Stomach smooth muscle (tissue), 2 donors: ENCODE measurements around the gene CNPY4.
A peak's percentile ranks its signal among the peaks of the same experiment; 100 is the strongest.

Source experiments
- H3K27ac ChIP-seq: one replicate; pipeline ENCODE4 v1.7.0; 2013; ENCODE audit warnings: mild to moderate bottlenecking, low read length, inconsistent platforms
- H3K27me3 ChIP-seq, 2 donors: one replicate each; pipeline ENCODE4 v1.7.0; 2013; ENCODE audit warnings: low read length in 2 of 2; ENCODE audit not compliant: insufficient read depth in 2 of 2, control insufficient read depth in 1 of 2
- H3K36me3 ChIP-seq, 2 donors: one replicate each; pipeline ENCODE4 v1.7.0; 2013; ENCODE audit warnings: low read length in 2 of 2; ENCODE audit not compliant: control insufficient read depth in 2 of 2, insufficient read depth in 2 of 2
- H3K4me1 ChIP-seq: one replicate; pipeline ENCODE4 v1.7.0; 2013; ENCODE audit warnings: low read length; ENCODE audit not compliant: control insufficient read depth, insufficient read depth
- H3K4me3 ChIP-seq, 2 donors: one replicate each; pipeline ENCODE4 v1.7.0; 2013; ENCODE audit warnings: low read length in 2 of 2
- H3K9ac ChIP-seq, 2 donors: one replicate each; pipeline ENCODE4 v1.7.0; 2013; ENCODE audit warnings: low read length in 2 of 2, mild to moderate bottlenecking in 1 of 2
- H3K9me3 ChIP-seq, 2 donors: one replicate each; pipeline ENCODE4 v1.7.0; 2013; ENCODE audit warnings: low read length in 2 of 2; ENCODE audit not compliant: control insufficient read depth in 2 of 2
- donor health status: healthy.
- donor health status: Pancreatic carcinoma.

CNPY4 gene

GRCh38 chr7:100093054-100093453 lies 26.4 kb upstream of the CNPY4 start:
- H3K36me3 ChIP-seq = peaks cover 54 to 66% of the 10 kb centered on the region in 2 donors
- H3K27me3 ChIP-seq = no peaks in the 10 kb centered on the region
- no peaks in the 10 kb centered on the region for H3K9me3 ChIP-seq
- peak overlapping the region; percentile 67 for H3K27ac ChIP-seq
- no peak overlapping the region for H3K9ac ChIP-seq
- H3K4me1 ChIP-seq = peaks cover 30% of the 10 kb centered on the region
- peak overlapping the region in 1 of 2 donors; percentile 22 for H3K4me3 ChIP-seq

- H3K36me3 ChIP-seq = peaks cover 58 to 71% of the 10 kb centered on the region in 2 donors
- H3K9ac ChIP-seq = peak overlapping the region in 1 of 2 donors; percentile 21
- H3K9me3 ChIP-seq = no peaks in the 10 kb centered on the region
- H3K4me1 ChIP-seq = peaks cover 25% of the 10 kb centered on the region
- peak overlapping the region; percentile 67 for H3K27ac ChIP-seq
- H3K27me3 ChIP-seq = no peaks in the 10 kb centered on the region
- peak overlapping the region in 1 of 2 donors; percentile 22 for H3K4me3 ChIP-seq
Observed at GRCh38 chr7:100093498-100093897, 25.9 kb upstream of the CNPY4 start.

DNA sequence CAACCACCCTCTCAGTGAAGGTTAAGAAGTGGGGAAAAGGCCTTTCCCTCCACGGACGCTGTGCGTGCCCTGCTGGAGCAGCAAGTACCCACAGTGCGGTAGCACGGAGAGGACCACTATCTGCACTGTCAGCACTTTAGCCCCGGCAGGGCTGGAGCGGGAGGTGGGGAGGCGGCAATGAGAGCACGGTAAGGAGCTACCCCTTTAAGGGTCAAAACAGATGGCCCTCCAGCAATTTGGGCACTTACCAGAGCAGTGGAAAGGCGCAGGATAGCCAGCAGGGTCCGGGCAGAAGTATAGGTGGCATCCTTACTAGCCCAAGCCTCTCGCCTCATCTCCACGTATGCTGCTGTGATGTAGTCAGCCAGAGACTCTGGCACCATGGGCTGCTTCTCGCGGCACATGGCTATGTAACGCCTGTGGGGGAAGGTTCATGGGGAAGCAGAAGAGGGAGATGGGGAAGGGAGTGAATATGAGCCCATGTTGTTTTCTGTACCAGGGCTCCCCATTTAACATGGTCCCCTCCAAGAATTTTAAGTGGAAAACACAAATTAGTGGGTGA lies 25.4 kb upstream of the CNPY4 start:
- Histone ChIP-seq H3K36me3 (peaks cover 63 to 76% of the 10 kb centered on the region in 2 donors), H3K27me3 (no peaks in the 10 kb centered on the region), H3K9me3 (no peaks in the 10 kb centered on the region), H3K9ac (peak overlapping the region in 1 of 2 donors; percentile 21), H3K4me1 (peaks cover 26% of the 10 kb centered on the region), H3K27ac (peak overlapping the region; percentile 67), H3K4me3 (peak overlapping the region in 1 of 2 donors; percentile 22)

GRCh38 chr7:100095289-100095688 lies 24.1 kb upstream of the CNPY4 start:
- H3K9me3 ChIP-seq = no peaks in the 10 kb centered on the region
- no peak overlapping the region for H3K9ac ChIP-seq
- H3K36me3 ChIP-seq = peaks cover 70 to 81% of the 10 kb centered on the region in 2 donors
- no peak overlapping the region for H3K4me3 ChIP-seq
- H3K27ac ChIP-seq = no peak overlapping the region
- H3K4me1 ChIP-seq = peaks cover 31% of the 10 kb centered on the region
- no peaks in the 10 kb centered on the region for H3K27me3 ChIP-seq

GRCh38 chr7:100095704-100096103 lies 23.7 kb upstream of the CNPY4 start:
- H3K4me1 ChIP-seq = peaks cover 33% of the 10 kb centered on the region
- no peak overlapping the region for H3K9ac ChIP-seq
- H3K4me3 ChIP-seq = no peak overlapping the region
- no peak overlapping the region for H3K27ac ChIP-seq
- H3K9me3 ChIP-seq = no peaks in the 10 kb centered on the region
- no peaks in the 10 kb centered on the region for H3K27me3 ChIP-seq
- H3K36me3 ChIP-seq = peaks cover 66 to 77% of the 10 kb centered on the region in 2 donors

- Histone ChIP-seq H3K9me3 (no peaks in the 10 kb centered on the region), H3K4me3 (no peak overlapping the region), H3K4me1 (peaks cover 32% of the 10 kb centered on the region), H3K9ac (no peak overlapping the region), H3K27ac (no peak overlapping the region), H3K36me3 (peaks cover 47 to 54% of the 10 kb centered on the region in 2 donors), H3K27me3 (no peaks in the 10 kb centered on the region)
Observed at GRCh38 chr7:100098913-100099312, 20.5 kb upstream of the CNPY4 start.

GRCh38 chr7:100099452-100099851 lies 20.0 kb upstream of the CNPY4 start:
- peak overlapping the region; percentile 62 to 77 for H3K9ac ChIP-seq
- no peaks in the 10 kb centered on the region for H3K9me3 ChIP-seq
- H3K4me1 ChIP-seq = peaks cover 28% of the 10 kb centered on the region
- H3K36me3 ChIP-seq = peaks cover 47 to 54% of the 10 kb centered on the region in 2 donors
- H3K27me3 ChIP-seq = no peaks in the 10 kb centered on the region
- H3K4me3 ChIP-seq = peak overlapping the region; percentile 77 to 89
- peak overlapping the region; percentile 75 for H3K27ac ChIP-seq

GRCh38 chr7:100100420-100101015 lies 18.9 kb upstream of the CNPY4 start:
- H3K9ac ChIP-seq = peak overlapping the region; percentile 62 to 77
- H3K36me3 ChIP-seq = peaks cover 46 to 55% of the 10 kb centered on the region in 2 donors
- peaks cover 28% of the 10 kb centered on the region for H3K4me1 ChIP-seq
- peak overlapping the region; percentile 77 to 89 for H3K4me3 ChIP-seq
- H3K9me3 ChIP-seq = no peaks in the 10 kb centered on the region
- peak overlapping the region; percentile 75 for H3K27ac ChIP-seq
- H3K27me3 ChIP-seq = no peaks in the 10 kb centered on the region

- H3K27me3 ChIP-seq = no peaks in the 10 kb centered on the region
- peaks cover 28% of the 10 kb centered on the region for H3K4me1 ChIP-seq
- H3K9me3 ChIP-seq = no peaks in the 10 kb centered on the region
- H3K27ac ChIP-seq = peak within 1 kb of the TSS; percentile 85
- H3K36me3 ChIP-seq = peaks cover 42 to 52% of the 10 kb centered on the region in 2 donors
- peak within 1 kb of the TSS; percentile 62 to 77 for H3K9ac ChIP-seq
- peak within 1 kb of the TSS; percentile 77 to 89 for H3K4me3 ChIP-seq
Observed at GRCh38 chr7:100101016-100101862, 18.2 kb upstream of the CNPY4 start, which contains the start of the genes AP4M1 and MCM7. Gene AP4M1 (plus strand): TSS chr7:100101643. CDS start chr7:100101715, 72 bp downstream. Gene MCM7 (minus strand): TSS chr7:100101397. CDS start chr7:100101294, 103 bp downstream.

- Histone ChIP-seq H3K36me3 (peaks cover 30 to 48% of the 10 kb centered on the region in 2 donors), H3K4me3 (no peak overlapping the region), H3K4me1 (peaks cover 28% of the 10 kb centered on the region), H3K27ac (peak overlapping the region; percentile 85), H3K9me3 (no peaks in the 10 kb centered on the region), H3K27me3 (no peaks in the 10 kb centered on the region), H3K9ac (no peak overlapping the region)
Observed at GRCh38 chr7:100102950-100103840, 16.2 kb upstream of the CNPY4 start.
